Right hindlimb (tissue), 1 donor: ENCODE measurements around the gene PCARE.

Source experiments
- DNase-seq: peaks from one replicate; pipeline ENCODE4 v3.0.0-alpha.2; 2018

The PCARE gene

DNA sequence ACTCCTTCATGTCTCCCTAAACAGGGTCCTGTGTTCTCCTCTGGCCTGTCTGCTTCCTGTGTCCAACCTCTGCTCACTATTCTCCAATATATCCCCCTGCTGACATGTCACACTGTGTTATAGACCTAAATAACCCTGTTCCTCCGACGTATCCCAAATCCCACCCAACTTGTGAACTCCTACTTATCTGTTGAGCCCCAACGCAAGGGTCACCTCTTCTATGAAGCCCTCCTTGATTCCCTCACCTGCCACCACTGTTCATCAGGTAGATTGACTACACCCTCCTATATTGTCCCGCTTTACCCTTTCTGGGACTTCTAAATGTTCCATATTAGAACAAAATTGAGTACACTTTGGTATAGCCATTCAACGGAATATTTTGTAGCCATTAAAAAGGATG lies 42.1 kb downstream of the PCARE start:
- DNase-seq: no peak

DNA sequence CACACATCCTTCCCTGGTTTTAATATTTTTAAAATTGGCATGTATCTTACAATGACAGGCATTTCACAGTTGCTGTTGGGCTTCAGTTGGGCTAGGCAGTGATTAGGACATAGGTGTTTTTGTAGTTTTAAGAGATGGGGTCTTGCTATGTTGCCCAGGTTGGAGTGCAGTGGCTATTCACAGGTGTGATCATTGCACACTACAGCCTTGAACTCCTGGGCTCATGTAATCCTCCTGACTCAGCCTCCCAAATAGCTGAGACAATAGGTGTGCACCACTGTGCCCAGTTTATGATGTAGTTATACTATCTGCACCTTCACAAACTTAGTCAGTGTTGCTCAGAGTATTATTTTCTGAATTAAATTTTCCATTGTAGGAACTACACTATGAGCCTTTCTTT lies 43.3 kb downstream of the PCARE start:
- DNase-seq: no peak

DNA sequence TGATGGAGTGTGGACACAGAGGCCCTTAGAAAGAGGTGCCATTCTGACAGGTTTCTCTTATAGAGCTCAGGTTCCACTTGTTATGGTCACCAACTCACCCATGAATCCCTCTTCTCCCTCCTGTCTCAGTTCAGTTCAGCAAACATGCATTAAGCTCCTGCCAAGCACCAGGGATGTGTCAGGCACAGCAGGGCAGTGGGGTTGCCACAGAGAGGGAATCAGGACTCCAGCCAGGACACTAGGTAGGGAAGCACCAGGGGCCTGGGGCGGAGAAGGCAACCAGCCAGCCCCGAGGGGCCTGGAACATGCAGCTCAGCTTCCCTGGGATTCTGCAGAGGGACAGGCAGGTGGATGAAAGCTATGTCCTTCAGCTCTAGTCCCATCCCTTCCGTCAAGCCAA lies 48.6 kb downstream of the PCARE start:
- DNase-seq: no peak

DNA sequence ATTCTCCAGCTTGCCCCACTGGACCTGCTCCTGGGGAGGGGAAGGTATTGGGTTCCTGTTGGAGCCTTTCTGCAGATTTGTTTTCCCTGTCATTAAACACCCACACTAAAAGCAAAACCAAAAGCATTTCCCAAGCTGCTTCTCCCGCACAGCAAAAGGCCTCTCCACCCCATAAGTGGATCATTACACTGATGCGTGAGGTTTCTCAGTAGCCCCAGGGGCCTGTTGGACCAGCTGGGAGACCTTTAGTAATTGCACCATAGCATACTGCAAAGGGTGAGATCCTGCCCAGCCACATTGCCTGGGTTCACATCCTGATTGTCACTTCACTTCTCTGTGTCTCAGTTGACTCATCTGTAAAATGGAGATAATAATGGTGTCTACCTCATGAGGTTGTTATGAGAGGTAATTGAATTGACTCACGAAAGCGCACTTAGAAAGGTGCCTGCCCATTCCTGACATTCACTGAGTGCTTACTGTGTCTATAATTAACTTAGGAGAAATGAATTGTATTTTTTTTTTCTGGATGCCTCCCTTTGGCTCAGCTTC lies 49.4 kb downstream of the PCARE start:
- DNase-seq: no peak

DNA sequence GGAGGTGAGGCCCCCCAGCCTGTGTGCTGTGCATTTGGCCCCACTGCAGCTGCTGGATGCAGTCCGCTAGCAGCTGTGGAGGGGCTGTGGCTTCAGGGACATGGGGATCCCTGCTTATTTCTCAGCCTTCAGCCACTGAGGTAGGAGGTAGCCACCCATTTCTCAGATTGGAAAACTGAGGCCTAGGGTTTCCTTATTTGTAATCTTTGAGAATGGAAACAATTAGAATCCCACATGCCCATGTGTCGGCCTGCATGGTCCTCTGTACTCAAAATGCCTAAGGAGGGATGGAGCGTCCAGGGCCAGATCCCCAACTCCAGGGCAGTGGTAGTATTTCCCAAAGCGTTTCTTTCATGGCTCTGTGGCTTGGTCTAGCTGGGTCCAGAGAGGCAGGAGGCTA lies 51.1 kb downstream of the PCARE start:
- DNase-seq: no peak

DNA sequence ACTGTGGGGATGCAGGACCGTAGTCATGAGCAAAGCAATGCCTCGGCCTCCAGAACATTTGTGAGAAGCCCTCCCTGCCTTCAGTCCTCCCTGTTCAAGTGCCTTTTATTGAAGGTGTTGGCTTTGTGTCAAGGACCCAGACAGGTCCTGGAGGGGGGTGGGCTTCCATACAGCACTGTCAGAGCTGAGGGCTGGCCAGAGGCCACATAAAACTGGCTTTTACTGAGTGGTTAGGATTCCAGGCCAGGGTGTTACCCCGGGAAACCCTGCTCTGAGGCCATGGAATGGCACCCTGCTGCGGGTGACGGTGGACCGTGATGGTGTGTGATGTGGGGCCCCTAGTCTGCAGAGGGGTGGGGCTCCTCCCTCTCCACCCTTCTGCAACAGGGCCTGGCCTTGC lies 51.6 kb downstream of the PCARE start:
- DNase-seq: no peak

DNA sequence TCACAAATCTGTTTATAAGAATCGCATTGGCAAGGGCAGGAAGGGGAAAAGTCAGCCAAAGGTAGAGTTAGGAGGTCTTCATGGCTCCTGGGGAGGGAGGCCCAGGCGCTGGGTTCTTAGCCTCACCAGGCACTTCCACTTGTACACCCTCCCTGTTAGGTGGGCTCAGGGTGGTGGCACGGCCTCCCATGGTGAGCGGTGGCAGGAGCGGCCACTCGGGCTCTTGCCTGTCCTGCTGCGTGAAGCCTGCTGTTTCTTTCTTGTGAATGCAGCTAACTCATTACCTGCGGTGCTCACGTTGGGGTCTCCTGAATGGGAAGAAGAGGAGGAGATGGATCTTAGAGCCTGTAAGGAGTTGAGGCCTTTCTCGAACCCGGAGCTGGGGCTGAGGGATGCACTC lies 52.4 kb downstream of the PCARE start:
- DNase-seq: no peak

DNA sequence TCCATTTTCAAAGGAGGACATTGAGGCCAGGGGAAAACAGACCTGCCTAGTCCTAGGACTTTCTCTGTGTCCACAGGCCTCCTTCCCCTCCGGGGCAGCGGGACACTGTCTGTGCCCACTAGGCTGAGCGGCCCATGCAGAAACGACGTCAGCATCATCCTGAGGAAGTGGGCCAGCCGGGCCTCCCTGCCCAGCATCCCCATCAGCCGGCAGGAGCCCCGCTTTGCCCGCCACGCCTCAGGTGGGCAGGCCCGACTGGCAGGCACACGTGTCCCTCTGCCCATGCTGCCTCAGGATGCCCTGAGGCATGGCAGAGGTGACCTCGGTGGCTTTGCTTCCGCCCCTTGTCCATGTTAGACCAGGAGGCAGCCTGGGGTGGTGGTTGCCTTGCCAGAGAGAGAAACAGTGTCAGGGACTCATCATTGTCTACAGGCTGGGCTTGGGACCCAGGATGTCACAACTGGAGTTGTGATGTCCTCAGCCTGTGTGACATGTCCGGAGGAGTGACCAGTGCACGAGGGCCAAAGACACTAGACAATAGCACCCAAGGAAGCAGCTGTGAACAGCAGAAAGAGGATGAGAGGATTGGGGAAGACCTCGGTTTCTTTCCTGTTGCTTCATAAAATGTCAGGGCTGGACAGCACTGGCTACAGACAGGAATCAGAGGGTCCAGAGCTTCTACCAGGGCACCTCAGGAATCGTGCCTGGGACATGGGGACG lies 56.4 kb downstream of the PCARE start:
- no peak for DNase-seq

DNA sequence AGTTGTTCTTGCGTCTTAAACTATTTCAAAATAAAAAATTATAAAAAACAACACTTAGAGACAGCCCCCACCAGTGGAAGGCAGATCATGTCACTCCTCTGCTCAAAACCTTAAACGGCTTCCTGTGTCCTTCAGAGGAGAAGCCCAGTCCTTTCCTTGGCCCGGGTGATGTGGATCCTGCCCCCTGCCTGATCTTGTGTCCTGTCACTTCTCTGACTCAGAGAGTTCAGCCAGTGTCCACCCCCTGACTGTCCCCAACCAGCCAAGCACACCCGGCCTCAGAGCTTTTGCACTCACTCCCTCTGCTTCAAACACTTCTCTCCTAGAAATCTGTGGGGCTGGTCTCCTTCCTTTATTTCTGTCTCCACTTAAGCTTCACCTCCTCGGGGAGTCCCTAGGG lies 57.8 kb downstream of the PCARE start:
- no peak for DNase-seq

DNA sequence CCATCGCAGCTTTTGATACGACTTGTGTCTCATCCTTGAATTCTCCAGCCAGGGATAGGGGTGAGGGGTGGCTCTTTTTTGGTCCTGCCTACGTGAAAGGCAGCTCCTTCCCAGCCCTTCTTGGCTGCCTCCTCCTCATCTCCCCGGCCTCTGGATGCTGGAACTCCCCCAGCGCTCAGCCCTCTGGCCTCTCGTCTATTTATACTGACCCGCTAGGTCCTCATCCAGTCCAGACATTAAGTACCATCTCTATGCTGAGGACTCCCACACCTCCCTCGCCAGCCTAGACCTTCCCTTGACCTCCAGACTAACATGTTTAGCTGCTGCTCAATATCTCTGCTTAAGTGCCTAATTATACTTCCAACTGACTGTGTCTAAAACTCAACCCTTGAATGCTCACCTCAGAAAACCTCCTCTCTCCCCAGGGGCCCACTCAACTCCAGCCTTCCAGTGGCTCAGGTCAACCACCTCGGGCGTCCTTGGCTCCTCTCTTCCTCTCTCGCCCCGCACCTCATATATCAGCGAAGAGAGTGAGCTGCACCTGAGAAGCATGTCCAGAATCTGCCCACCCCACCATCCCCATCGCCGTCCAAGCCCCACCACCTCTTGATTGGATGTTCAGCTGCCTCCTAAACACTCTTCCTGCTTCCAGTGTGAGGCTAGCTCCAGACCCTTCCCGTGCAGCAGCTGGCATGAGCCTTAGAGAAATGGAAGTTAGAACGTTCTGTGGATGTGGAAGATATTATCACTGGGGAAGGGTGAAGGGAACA lies 58.4 kb downstream of the PCARE start:
- no peak for DNase-seq

DNA sequence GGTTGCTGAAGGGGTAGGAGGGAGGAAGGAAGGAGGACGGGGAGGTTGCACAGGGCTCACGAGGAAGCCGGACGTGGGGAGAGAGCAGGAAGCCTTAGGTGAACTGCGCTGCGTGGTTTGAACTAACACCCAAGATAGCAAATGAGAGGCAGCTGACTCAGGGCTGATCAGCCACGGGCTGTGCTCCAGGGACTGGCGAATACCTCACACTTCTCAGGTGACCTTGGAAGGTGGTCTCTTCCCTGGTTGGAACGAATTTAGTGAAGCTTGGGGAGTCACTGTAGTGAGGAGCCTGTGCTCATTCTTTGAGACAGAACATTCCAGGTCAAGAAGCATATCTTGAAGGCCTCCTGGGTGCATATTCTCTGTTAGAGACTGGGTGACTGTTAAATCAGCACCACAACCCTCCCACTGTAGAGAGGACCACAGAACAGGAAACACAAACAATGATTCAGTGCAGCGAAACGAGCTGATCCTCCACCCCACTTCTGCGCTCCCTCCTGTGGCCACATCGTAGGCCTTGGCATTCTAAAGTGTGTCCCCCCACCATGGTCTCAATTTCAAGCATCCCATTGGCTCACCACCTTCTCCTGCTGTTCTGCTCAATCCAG lies 59.4 kb downstream of the PCARE start:
- no peak for DNase-seq

DNA sequence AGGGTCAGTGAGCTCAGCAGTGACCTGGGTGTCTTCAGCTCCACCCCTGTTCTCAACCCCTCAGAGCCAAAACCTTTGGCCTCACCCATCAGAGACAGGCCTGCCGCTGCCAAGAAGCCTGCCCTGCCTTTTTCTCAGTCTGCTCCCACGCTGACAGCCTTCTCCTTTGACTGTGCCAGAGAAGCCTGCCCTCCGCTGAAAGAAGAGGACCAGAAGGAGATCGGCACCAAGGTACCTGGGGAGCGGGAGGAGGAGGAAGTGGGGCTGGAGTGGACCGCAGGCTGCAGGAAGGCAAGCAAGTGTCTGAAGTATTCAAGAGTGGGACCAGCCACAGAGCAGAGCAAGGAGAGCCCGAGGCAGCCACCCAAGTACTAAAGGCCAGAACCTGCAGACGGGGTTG lies 60.0 kb downstream of the PCARE start:
- no peak for DNase-seq

DNA sequence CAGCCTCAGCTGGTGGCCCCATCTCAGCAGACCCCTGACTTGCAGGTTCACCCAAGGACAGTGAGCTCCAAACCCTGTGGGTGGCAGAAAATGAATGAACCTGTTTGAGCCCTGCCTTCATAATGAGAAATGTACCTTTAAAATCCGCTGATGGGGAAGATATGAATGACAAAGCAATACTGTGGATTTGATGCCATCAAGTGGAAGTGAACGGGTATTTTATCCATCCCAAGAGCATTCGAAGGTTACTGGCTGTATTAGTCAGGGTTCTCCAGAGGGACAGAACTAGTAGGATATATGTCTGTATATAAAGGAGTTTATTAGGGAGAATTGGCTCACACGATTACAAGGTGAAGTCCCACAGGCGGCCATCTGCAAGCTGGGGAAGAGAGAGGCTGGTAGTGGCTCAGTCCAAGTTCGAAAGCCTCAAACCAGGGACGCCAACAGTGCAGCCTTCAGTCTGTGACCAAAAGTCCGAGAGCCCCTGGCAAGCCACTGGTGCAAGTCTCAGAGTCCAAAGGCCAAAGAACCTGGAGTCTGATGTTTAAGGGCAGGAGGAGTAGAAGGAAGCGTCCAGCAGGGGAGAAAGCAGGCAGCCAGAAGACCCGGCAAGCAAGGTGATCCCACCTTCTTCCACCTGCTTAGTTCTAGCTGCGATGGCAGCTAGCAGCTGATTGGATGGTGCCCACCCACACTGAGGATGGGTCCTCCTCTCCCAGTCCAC lies 61.1 kb downstream of the PCARE start:
- DNase-seq: no peak

DNA sequence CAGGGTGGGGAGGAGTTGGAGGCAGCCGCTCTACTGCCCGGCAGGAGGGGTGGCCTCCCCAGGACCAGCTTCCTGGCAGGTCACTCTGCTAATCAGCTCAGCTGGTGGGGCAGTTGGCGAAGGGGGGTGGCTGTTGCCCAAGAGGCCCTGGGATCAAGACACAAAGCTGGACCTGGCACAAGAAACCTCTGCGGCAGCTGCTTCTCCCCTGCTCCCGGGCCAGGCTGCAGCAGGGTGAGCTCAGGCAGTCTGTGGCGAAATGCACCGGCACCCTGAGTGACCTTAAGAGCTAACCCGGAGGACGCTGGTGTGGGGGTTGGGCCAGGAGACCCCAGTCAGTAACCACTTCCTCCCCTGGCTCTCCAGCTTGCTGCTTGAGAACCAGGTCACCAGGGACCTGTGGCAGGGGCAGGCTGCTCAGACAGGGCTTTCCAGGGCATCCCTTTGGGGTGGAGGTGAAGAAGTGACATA lies 62.1 kb downstream of the PCARE start:
- DNase-seq: peak; percentile 47
